GM21381 (cell line): ENCODE measurements around the gene EFHC1.

ENCODE experiments used
- ATAC-seq: cut with Tn5 transposase; IDR thresholded peaks from one replicate; pipeline ENCODE4 v1.9.1; 2021; ENCODE audit warnings: mild to moderate bottlenecking, moderate library complexity; ENCODE audit not compliant: unreplicated experiment

EFHC1 gene

GRCh38 chr6:52516269-52516668 is 96.1 kb downstream of the EFHC1 start:
- ATAC-seq, result no peak

DNA sequence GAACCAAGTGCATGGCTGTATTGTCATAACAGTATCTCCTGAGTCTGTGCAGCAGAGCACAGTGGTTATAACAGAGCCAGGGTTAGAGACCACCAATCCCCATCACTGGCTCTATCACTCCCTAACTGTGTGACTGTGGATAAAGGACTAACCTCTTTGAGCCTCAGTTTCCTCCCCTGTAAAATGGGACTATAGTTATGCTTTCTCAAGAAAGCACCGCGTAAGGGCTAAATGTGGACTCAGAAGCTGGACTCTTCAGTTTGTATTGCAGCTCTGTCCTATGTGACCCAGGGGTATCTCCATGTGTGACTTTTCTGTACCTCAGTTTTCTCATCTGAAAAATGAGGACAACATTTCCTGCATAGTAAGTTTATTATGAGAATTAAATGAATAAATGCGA is 96.8 kb downstream of the EFHC1 start:
- ATAC-seq, result no peak

DNA sequence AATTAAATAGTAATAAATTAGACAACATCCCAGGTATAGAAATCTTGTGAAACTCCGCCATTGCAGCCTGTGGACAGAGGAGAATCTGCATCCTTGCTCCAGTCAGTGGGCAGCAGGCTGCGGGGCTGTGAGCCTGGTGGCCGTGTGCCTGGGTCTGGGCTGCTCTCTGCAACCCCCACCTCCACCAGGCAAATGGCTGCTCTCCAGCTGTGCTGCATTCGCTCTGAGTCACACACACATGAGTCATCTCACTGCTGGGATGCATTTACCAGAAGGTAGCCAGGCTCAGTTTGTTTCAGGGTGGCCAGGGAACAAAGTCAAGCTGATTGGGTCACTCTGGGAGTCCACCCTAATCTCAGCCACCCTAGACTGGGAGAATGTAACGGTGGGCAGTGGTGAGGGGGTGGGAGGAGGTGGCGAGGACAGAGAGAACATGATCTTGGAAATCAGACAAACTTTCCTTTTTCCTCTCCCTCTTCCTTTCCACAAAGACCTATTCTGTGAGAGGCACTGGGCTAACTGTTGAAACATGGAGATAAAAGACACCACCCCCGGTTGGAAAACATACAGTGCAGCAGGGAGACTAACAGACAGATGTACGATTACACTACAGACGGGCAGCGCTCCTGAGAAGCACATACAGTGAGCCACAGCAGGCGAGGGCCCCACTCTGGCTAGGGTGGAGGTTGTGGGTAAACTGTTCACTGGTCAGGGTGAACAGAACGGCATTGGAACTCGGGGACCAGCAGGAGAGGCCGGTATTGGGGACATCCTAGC is 97.5 kb downstream of the EFHC1 start:
- ATAC-seq, result peak; percentile 75

GRCh38 chr6:52518279-52518945 is 98.3 kb downstream of the EFHC1 start:
- no peak for ATAC-seq

DNA sequence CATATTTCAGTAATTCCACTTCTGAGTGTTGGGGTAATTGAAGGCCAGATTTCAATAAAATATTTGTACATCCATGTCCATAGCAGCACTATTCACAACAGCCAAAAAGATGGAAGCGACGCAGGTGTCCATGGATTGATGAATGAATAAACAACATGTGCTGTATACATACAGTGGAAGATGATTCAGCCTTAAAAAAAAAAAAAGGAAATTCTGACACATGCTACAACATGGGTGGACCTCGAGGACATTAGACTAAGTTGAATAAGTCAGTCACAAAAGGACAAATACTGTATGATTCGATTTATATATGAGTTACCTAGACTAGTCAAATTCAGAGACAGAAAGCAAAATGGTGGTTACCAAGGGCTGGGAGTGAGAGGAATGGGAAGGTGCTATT is 99.5 kb downstream of the EFHC1 start:
- ATAC-seq, result no peak

GRCh38 chr6:52522151-52522626 is 102.0 kb downstream of the EFHC1 start:
- ATAC-seq, result no peak

DNA sequence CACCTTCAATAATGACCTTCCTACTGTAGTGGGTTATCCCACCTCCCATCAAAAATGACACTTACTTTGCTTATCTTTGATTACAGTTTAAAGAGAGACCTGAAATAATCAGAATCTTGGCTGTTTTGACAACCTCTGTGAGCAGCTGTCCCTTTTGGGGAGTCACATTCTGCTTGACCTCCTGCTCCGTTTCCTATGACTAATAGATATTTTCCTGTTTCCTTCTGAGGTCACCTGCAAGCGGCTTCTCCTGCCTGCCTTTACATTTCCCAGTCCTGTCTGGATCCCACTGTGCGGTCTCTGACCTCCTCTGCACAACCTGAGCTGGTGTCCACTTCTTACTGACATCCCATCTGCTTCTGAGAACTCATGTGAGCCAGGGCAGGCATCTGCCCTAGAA is 102.5 kb downstream of the EFHC1 start:
- no peak for ATAC-seq

GRCh38 chr6:52523378-52524142 is 103.4 kb downstream of the EFHC1 start:
- no peak for ATAC-seq

DNA sequence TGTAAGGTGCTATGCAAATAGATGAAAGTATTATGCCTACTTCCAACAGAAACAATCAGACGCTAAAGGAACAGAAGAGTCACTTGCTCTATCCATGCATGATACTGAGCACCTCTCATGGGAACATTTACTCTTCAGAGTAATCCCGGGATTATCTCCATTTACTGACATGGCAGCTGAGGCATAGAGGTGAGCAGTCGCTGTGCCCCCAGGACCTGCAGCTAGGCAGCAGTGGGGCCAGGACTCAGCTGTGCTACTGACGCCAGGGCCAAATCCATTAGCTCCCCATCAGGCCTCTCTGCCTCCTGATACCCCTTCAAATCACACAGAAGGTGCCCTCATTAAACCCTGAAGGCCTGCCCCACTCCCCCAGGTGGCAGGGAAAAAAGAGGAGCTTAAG is 104.8 kb downstream of the EFHC1 start:
- ATAC-seq, result no peak

DNA sequence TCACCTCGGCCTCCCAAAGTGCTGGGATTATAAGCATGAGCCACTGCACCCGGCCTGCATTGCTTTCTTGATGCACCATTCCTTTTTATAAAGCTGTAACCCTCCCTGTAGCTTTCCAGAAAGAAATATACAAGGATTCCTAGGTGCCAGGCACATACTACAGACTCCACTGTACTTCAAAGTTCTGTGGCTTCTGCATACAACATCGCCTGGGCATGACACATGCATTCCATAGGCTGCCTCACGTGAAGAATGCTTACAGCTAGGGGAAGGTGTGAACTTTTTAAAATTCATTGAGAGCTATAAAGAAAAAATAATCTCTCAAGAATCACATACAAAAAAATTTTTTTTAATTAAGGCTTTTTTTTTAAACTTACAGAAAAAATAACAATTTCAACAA is 106.5 kb downstream of the EFHC1 start:
- ATAC-seq, result no peak

DNA sequence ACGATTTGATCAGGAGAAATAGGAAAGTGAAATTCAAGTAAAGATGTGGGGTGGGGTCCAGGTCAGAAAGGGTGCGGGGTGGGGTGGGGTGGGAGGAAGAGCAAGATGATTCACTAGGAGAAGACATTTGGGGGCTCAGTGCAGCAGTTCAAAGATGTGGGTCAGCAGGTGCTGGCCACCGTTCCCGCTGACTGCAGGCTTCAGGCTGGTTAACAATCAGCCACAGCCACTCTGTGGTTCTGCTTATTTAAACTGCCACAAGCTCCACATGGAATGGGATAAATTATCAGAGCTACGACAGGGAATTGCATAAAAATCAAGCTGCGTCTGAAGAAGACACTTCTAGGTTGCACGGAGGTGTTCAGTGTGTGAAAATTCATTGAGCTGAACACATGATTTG is 107.3 kb downstream of the EFHC1 start:
- ATAC-seq, result no peak

DNA sequence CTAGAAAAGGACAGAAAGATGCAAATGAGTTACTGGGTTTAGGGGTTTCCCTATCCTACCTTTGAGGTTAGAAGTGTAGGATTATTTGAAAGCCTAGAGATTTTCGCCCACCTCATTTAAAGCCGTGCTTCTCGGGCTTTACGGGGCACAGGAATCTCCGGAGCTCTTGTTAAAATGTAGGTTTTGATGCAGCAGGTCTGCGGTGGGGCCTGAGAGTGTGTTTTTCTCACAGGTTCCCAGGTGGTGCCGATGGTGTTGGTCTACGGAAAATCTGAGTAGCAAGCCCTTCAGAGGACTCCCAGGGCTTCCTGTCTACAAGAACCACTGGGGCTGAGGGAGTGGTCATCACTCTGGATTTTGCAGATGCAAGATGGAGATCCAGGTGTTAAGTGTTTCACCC is 109.2 kb downstream of the EFHC1 start:
- no peak for ATAC-seq

- no peak for ATAC-seq
These were observed 110.2 kb downstream of the EFHC1 start for GRCh38 chr6:52530351-52530750.

DNA sequence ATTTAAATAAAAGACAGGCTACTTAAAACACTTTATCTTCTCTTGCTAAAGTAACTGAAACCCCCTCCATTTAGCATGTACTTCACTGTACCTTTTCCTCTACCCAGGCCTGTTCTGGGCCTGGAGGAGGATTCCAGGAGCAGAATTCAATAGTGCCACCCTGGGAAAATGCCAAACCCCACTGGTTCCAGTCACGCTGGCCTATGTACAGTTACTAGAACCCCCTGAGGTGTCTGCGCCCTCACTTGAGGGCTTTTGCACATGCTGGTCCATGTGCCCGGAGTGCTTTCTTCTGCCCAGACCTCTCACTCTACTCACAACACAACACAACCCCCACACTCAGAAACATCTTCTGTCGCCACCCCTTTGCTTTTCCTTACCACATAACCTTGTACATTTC is 111.3 kb downstream of the EFHC1 start:
- no peak for ATAC-seq

- no peak for ATAC-seq
These were observed 111.7 kb downstream of the EFHC1 start for GRCh38 chr6:52531834-52532233.

DNA sequence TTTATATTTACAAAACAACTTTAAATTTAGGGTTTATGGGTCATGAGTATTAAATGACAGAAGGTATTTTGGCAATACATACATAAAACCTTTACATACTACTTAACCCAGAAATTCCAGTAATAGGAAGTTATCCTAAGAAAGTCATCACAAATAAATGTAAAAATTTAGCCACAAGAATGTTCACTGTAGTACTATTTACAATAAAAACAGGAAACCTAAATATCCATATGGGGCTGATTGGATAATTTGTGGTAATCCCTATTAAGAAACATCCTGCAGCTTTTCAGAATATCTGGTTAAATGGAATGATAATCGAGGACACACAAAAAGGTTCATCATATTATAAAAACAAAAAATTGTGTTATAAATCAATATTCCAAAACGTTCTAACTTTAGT is 112.3 kb downstream of the EFHC1 start:
- no peak for ATAC-seq

DNA sequence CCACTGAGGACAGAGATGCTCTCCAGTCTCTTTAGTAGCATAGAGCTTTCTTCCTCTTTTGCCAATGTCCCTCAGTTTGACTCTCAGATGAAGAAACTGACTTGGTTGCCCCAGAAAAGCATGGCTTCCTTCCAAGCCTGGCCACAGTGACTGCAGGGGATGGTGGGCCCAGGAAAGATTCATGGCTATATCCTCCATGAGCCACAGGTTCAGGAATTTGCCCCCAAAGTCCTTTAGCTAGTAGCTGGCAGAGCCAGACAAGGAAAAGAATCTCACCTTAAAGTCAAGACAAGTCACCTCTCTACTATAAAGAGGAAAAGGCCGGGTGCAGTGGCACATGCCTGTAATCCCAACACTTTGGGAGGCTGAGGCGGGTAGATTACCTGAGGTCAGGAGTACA is 113.3 kb downstream of the EFHC1 start:
- no peak for ATAC-seq

DNA sequence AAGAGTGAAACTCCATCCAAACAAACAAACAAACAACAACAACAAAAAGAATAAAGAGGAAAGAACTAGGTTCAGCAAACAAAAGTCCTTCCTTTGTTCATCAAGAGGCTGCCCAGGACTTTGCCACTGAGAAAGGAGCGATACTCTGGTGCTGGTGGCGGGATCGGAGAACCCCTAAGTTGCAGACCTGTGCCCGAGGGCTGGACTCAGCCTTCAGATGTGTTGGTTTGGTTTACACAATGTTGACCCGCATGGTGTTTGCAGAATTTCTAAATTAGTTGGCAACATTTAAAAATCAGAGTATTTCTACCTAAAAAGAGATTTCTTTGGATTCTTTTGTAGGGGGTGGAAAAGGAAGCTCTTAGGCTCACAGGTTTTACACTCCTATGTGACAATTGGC is 114.2 kb downstream of the EFHC1 start:
- no peak for ATAC-seq

DNA sequence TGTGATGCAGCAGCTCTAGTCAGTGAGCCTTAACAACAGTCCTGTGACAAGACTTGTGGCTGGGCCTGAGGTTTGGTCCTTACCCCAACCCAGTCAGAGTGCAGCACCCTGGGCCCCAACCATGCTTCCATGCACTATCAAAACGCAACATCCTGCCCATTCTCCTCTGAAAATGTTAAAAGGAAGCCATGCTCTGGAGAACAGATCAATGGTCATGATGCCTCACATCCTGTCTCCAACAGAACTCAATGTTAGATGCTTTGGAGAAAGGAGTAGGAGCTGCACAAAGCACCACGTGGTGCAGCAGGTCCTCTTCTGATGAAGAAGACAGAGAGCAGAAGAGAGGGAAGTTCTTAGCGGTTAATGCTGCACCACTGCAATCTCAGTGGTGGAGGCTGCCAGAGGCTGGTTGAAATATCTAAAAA is 114.8 kb downstream of the EFHC1 start:
- ATAC-seq, result no peak

GRCh38 chr6:52535711-52536423 is 115.7 kb downstream of the EFHC1 start:
- peak; percentile 12 for ATAC-seq

- peak; percentile 25 for ATAC-seq
These were observed 116.3 kb downstream of the EFHC1 start for GRCh38 chr6:52536424-52536916.
